ENCODE results near the gene APOBEC3B.

DNA sequence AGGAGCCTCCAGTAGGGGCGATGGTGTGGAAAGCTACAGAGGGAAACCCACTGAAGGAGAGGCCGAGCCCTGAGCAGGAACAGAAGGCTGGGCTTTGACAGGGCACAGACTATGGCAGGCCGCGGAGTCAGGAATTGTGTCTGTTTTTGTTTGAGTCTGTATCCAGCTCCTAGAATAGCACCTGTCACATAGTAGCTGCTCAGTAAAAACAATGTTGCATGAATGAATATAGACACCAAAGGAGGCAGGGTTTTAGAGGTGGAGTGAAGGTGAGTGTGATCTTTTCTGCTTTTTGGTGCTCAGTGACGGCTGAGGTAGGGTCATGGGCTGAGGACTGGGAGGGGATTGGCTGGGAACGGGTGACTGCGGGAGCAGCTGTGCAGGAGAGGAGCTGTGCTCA is 43.2 kb upstream of the APOBEC3B start:
- TF ChIP-seq, protein P1, sequence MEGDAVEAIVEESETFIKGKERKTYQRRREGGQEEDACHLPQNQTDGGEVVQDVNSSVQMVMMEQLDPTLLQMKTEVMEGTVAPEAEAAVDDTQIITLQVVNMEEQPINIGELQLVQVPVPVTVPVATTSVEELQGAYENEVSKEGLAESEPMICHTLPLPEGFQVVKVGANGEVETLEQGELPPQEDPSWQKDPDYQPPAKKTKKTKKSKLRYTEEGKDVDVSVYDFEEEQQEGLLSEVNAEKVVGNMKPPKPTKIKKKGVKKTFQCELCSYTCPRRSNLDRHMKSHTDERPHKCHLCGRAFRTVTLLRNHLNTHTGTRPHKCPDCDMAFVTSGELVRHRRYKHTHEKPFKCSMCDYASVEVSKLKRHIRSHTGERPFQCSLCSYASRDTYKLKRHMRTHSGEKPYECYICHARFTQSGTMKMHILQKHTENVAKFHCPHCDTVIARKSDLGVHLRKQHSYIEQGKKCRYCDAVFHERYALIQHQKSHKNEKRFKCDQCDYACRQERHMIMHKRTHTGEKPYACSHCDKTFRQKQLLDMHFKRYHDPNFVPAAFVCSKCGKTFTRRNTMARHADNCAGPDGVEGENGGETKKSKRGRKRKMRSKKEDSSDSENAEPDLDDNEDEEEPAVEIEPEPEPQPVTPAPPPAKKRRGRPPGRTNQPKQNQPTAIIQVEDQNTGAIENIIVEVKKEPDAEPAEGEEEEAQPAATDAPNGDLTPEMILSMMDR (IDR thresholded peaks at IDR 0.05; ENCODE audit: borderline replicate concordance, extremely low read depth, low read length, poor library complexity, severe bottlenecking): no peak
- no peak for TF ChIP-seq EZH2 (IDR thresholded peaks at IDR 0.05; ENCODE audit: borderline replicate concordance, low read depth, low read length, severe bottlenecking)

Measured in DND-41 (cell line).